Panc1 (cell line): ENCODE results near the gene PARD3. TPM values are rescaled to one million over a fixed set of nuclear protein-coding genes. Genes with fewer than 3 reads are reported as not detected.
"Not testable (repeated sequence)": the region's sequence is repeated elsewhere in the genome, so short reads cannot be mapped to it uniquely, and the experiment has no call there.

Source experiments
- ATAC-seq: fragments of 200-7000 bp; cut with Tn5 transposase; 2 replicates; pipeline ENCODE4 v1.9.1; 2020; ENCODE audit warnings: mild to moderate bottlenecking, moderate library complexity
- BruUV-seq: library from RNA; stranded (reverse); fragments of 400-500 nt; replicated peaks from 2 replicates; lab custom pipeline; 2021; lab: Mats Ljungman, UMichigan
- CTCF ChIA-PET: fragments of 300-600 bp; sonication (Branson Sonifier 250); formaldehyde crosslinking; loops from one replicate; lab custom pipeline; 2022; ENCODE audit warnings: antibody characterized with exemption; lab: Charles Lee
- POLR2A ChIA-PET: fragments of 300-600 bp; sonication (Branson Sonifier 250); formaldehyde crosslinking; loops from one replicate; lab custom pipeline; 2022; ENCODE audit warnings: antibody characterized with exemption; lab: Charles Lee
- DNase-seq: peaks from one replicate; pipeline ENCODE4 v3.0.0-alpha.2; 2010; ENCODE audit warnings: low read depth, low spot score
- H3K27ac ChIP-seq: 2 replicates; pipeline ENCODE4 v1.5.1; 2011; ENCODE audit warnings: mild to moderate bottlenecking, low read length, inconsistent platforms
- H3K27me3 ChIP-seq: fragments of 200-500 bp; sonication (Bioruptor generic); 2 replicates; pipeline ENCODE4 v1.6.0; 2014; ENCODE audit warnings: low read length, inconsistent platforms; ENCODE audit not compliant: control insufficient read depth, insufficient read depth
- H3K36me3 ChIP-seq: fragments of 200-500 bp; sonication (Bioruptor generic); 2 replicates; pipeline ENCODE4 v1.5.1; 2014; ENCODE audit warnings: inconsistent platforms, mild to moderate bottlenecking, low read length, moderate library complexity; ENCODE audit not compliant: control insufficient read depth, insufficient read depth
- H3K4me1 ChIP-seq: 2 replicates; pipeline ENCODE4 v1.5.1; 2011; ENCODE audit warnings: inconsistent platforms, mild to moderate bottlenecking, low read length, moderate library complexity; ENCODE audit not compliant: control insufficient read depth, insufficient read depth
- H3K4me3 ChIP-seq, 2 experiments: 2 replicates each; pipeline ENCODE4 v1.5.1; 2011 to 2012; ENCODE audit warnings: low read depth in 2 of 2, low read length in 2 of 2, mild to moderate bottlenecking in 2 of 2, inconsistent platforms in 1 of 2, moderate library complexity in 1 of 2
- H3K9me3 ChIP-seq: fragments of 200-500 bp; sonication (Bioruptor generic); 2 replicates; pipeline ENCODE4 v1.5.1; 2014; ENCODE audit warnings: low read depth, mild to moderate bottlenecking, inconsistent platforms, low read length, moderate library complexity; ENCODE audit not compliant: control insufficient read depth, insufficient read depth
- CTCF ChIP-seq: fragments of 450-650 bp; IDR thresholded peaks from 2 replicates; pipeline ENCODE4 v1.5.1; 2017; ENCODE audit warnings: mild to moderate bottlenecking
- POLR2AphosphoS5 ChIP-seq: IDR thresholded peaks from 2 replicates; pipeline ENCODE4 v1.6.1; 2012; ENCODE audit warnings: mild to moderate bottlenecking, low read depth, low read length, moderate library complexity
- SIN3A ChIP-seq: IDR thresholded peaks from 2 replicates; pipeline ENCODE4 v1.6.1; 2012; ENCODE audit warnings: low read depth, mild to moderate bottlenecking, low read length, moderate library complexity, borderline replicate concordance; ENCODE audit not compliant: insufficient read depth
- TCF7L2 ChIP-seq: IDR thresholded peaks from 2 replicates; pipeline ENCODE4 v1.6.1; 2011; ENCODE audit warnings: mild to moderate bottlenecking, low read depth, low read length, inconsistent platforms
- in situ Hi-C: cut with HindIII; loops from 2 replicates; pipeline ENCODE4 v1.10.0; 2016; ENCODE audit warnings: low sequenced_read_pairs, low pct_unique_long_range_greater_than_20kb
- intact Hi-C: fragments of 100-400 bp; cut with micrococcal nuclease; formaldehyde crosslinking; loops from one replicate; pipeline ENCODE4 v1.10.0; 2022; ENCODE audit not compliant: unreplicated experiment
- total RNA-seq: library from RNA; stranded (reverse); gene quantifications from one replicate; pipeline ENCODE4 v1.2.1, GENCODE V29; 2021; ENCODE audit not compliant: unreplicated experiment
- TF ChIP-seq, protein P1 (sequence below), 2 experiments: IDR thresholded peaks; 2 replicates each; pipeline ENCODE4 v1.6.1; 2011 to 2012; ENCODE audit warnings: low read depth in 2 of 2, control low read depth in 1 of 2, low read length in 1 of 2, mild to moderate bottlenecking in 1 of 2, moderate library complexity in 1 of 2; ENCODE audit not compliant: insufficient read depth in 1 of 2

Gene PARD3
- total RNA-seq, 1 experiment from 2014 or later, result 29.8 TPM

GRCh38 chr10:34444223-34445183, 370.6 kb downstream of the PARD3 start:
- Histone ChIP-seq H3K9me3 (no peaks in the 10 kb centered on the region), H3K4me1 (no peaks in the 10 kb centered on the region), H3K27me3 (no peaks in the 10 kb centered on the region), H3K27ac (no peak overlapping the region), H3K36me3 (no peaks in the 10 kb centered on the region), H3K4me3 (no peak overlapping the region)
- ATAC-seq, result no peak
- TF ChIP-seq POLR2AphosphoS5, result no peak
- no peak for TF ChIP-seq CTCF
- TF ChIP-seq TCF7L2, result no peak
- TF ChIP-seq, protein P1, sequence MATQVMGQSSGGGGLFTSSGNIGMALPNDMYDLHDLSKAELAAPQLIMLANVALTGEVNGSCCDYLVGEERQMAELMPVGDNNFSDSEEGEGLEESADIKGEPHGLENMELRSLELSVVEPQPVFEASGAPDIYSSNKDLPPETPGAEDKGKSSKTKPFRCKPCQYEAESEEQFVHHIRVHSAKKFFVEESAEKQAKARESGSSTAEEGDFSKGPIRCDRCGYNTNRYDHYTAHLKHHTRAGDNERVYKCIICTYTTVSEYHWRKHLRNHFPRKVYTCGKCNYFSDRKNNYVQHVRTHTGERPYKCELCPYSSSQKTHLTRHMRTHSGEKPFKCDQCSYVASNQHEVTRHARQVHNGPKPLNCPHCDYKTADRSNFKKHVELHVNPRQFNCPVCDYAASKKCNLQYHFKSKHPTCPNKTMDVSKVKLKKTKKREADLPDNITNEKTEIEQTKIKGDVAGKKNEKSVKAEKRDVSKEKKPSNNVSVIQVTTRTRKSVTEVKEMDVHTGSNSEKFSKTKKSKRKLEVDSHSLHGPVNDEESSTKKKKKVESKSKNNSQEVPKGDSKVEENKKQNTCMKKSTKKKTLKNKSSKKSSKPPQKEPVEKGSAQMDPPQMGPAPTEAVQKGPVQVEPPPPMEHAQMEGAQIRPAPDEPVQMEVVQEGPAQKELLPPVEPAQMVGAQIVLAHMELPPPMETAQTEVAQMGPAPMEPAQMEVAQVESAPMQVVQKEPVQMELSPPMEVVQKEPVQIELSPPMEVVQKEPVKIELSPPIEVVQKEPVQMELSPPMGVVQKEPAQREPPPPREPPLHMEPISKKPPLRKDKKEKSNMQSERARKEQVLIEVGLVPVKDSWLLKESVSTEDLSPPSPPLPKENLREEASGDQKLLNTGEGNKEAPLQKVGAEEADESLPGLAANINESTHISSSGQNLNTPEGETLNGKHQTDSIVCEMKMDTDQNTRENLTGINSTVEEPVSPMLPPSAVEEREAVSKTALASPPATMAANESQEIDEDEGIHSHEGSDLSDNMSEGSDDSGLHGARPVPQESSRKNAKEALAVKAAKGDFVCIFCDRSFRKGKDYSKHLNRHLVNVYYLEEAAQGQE (IDR thresholded peaks at IDR 0.05; ENCODE audit: insufficient read depth in 1 of 2, low read depth in 2 of 2, low read length in 1 of 2), result no peak
- no peak for TF ChIP-seq SIN3A
- ChIA-PET POLR2A (no interaction called here), CTCF (no interaction called here)
- intact Hi-C loops (no loop called here), in situ Hi-C loops (no loop called here)
- DNase-seq, result no peak
- no TSS peak for BruUV-seq

- BruUV-seq, CTCF ChIA-PET, ATAC-seq, H3K4me3 ChIP-seq, intact Hi-C loops, H3K27ac ChIP-seq, POLR2A ChIA-PET, DNase-seq, H3K4me1 ChIP-seq, H3K9me3 ChIP-seq, H3K27me3 ChIP-seq, H3K36me3 ChIP-seq, in situ Hi-C loops: not testable (repeated sequence)
Measured at GRCh38 chr10:34439386-34439785, 375.7 kb downstream of the PARD3 start.

GRCh38 chr10:34438741-34439140, 376.4 kb downstream of the PARD3 start:
- Histone ChIP-seq H3K4me1 (no peaks in the 10 kb centered on the region), H3K36me3 (no peaks in the 10 kb centered on the region), H3K27ac (no peak overlapping the region), H3K27me3 (no peaks in the 10 kb centered on the region), H3K4me3 (no peak overlapping the region), H3K9me3 (no peaks in the 10 kb centered on the region)
- BruUV-seq, result no TSS peak
- CTCF ChIA-PET, result no interaction called here
- POLR2A ChIA-PET, result no interaction called here
- DNase-seq (no peak), ATAC-seq (no peak)
- in situ Hi-C loops, result no loop called here
- intact Hi-C loops, result no loop called here
- TF ChIP-seq, protein P1 (IDR thresholded peaks at IDR 0.05; ENCODE audit: insufficient read depth in 1 of 2, low read depth in 2 of 2, low read length in 1 of 2), result no peak
- TF ChIP-seq TCF7L2 (no peak), POLR2AphosphoS5 (no peak), SIN3A (no peak), CTCF (no peak)
